Endothelial cell of umbilical vein (primary cell): ENCODE data around the gene SLC22A23.
A peak's percentile ranks its signal among the peaks of the same experiment; 100 is the strongest.

Experiments
- POLR2A ChIP-seq: IDR thresholded peaks from 2 replicates; pipeline ENCODE4 v1.6.1; 2012; ENCODE audit warnings: low read depth, mild to moderate bottlenecking, control low read depth, low read length
- TF ChIP-seq, protein P1 (sequence below), 2 donors: IDR thresholded peaks; 1 replicate in 1 of 2; 2 replicates in 1 of 2; pipeline ENCODE4 v1.5.1; 2011; ENCODE audit warnings: low read length in 2 of 2, mild to moderate bottlenecking in 2 of 2, moderate library complexity in 2 of 2, control low read depth in 1 of 2, inconsistent platforms in 1 of 2, low read depth in 1 of 2; ENCODE audit not compliant: insufficient read depth in 1 of 2; ENCODE audit errors: extremely low read depth in 1 of 2

DNA sequence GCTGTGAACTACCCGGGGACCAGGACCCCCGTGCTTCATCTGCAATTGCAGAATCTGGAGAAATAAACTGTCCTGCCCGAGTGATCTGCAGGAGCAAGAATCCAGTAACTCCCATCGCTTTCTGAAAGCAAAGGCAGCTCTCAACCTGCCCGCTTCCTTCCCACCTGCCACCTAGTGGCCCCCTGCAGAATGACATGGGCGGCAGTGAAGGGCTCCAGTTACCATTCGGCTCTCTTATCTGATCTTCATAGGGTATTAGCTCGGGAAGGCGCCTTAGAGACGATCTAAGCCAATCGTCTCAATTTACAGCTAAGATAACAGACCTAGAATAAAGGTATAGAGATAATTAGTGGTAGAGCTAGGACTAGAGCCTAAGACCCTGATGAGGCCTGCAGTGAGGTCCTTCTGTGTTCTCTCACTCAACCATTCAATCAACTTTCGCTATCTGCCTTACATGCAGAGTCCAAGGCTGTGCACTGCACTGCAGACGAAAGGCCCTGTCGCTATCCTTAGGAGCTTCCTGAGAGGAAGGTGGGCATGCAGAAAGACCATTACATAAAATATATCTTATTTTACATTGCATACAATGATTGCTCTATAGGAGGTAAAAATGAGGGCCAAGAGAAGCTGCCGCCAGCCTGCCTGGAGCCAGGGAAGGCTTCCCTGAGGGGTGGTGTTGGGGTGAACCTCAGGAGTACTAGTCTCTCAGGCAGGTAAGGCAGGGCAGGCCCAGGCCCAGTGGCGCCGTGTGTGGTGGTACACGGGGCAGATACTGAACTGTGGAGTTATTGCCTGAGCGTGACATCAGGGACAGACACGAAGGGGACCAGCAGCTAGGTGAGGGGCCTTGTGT is 205.2 kb downstream of the SLC22A23 start:
- TF ChIP-seq, protein P1, sequence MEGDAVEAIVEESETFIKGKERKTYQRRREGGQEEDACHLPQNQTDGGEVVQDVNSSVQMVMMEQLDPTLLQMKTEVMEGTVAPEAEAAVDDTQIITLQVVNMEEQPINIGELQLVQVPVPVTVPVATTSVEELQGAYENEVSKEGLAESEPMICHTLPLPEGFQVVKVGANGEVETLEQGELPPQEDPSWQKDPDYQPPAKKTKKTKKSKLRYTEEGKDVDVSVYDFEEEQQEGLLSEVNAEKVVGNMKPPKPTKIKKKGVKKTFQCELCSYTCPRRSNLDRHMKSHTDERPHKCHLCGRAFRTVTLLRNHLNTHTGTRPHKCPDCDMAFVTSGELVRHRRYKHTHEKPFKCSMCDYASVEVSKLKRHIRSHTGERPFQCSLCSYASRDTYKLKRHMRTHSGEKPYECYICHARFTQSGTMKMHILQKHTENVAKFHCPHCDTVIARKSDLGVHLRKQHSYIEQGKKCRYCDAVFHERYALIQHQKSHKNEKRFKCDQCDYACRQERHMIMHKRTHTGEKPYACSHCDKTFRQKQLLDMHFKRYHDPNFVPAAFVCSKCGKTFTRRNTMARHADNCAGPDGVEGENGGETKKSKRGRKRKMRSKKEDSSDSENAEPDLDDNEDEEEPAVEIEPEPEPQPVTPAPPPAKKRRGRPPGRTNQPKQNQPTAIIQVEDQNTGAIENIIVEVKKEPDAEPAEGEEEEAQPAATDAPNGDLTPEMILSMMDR (IDR thresholded peaks at IDR 0.05; ENCODE audit: extremely low read depth in 1 of 2, insufficient read depth in 1 of 2, low read depth in 1 of 2, low read length in 2 of 2), result peak; percentile 95 to 97
- TF ChIP-seq POLR2A, result no peak
